Activated gamma-delta T cell (primary cell): ENCODE results near the gene ZNF827.

Source experiments
- DNase-seq: peaks from one replicate; lab custom pipeline; 2025; lab: John Stamatoyannopoulos, UW

ZNF827 gene

DNA sequence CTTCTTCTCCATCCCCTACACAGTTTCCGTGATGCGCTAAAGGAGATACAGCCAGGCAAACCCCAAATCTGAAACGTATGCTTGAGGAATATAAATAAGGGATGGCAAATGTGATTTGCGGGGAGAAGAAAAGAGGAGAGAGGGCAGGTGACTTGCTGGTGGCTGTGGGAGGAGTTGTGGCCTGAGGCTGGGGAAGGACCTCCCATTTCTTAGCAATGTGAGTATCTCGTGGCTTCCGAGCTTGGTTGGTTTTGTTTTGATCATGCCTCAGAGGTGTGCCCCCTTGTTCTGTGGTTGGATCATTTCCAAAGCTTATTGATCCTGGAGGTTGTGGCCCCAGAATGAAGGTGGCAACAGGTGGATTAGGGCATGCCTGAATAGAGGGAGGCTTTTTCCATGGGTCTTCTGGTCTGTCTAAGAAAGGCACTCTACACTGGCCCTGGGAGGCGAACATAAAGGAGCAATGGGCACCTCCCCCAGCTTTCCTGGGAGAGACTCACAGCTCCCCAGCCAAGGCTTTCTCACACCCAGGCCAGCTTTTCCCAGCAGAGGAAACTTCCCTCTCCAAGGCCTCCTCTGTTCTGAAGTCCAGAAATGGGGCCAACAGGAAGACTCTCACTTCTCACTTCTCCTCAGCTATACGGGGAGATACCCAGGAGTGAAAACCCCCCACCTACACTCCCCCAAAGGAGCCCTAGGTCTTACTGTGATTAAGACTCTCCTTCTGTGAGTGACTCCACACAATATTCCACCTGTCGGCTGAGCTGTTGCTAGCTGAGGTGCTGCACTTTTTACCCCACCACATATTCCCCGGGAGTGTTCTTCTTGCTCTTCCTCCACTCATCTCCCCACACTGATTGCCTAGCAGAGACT lies 218.6 kb downstream of the ZNF827 start:
- no peak for DNase-seq

DNA sequence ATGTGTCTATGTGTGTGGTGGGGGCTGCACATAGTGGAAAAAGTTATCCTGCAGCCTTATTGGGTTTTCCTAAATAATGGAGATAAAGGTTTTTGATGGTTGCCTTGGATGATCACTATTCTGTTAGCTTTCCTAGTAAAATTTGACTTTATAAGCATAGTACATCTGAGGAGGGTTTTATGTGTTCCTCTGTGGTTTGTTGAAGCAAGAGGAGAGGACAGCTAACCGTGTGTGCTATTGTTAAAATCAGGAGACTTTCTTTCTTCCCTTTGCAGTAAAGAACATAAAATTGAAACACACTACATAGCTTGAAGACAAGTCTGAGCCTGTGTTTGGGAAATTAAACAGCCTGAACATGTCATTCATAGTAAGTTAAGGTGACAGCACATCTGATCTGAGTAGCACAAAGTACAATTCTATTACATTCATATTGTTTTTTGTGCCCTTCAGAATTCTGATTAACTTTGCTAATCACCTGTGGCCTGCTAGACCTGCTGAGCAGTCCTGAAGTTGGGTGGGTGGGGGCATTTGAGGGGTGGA lies 221.9 kb downstream of the ZNF827 start:
- DNase-seq: no peak

DNA sequence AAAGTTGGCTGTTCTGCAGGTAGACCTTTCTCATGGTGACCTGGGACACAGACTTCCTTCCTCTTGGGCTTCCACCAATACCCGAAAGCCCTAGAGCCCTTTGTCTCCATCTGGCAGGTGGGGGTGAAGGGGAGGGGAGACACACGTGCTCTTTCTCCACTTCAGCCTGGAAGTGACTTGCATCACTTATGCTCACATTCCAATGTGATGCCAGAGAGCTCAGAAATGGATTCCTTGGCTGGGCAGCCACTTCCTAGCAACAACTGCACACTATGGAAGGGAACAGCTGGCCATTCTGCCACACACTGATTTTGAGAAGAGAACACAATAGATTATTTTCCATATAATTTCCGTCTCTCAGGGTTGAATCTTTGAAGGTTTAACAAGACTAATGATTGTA lies 222.4 kb downstream of the ZNF827 start:
- DNase-seq: no peak

DNA sequence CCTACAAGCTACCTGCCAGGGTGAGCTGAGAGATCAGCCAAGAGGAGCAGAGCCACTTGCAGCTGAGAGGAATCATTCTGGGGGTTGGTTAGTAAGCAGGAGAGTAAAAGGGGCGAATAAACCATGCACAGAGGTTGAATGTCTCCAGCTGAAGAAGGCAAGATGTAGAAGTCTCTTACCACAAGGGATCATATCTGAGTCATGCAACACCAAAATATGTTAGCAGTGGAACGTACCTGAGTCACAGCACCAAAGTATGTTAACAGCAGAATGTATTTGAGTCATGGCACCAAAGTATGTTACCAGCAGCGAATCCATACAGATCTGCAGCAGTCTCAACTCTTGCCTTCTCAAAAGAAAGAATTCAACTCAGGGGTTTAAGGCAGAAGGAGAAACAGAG lies 228.8 kb downstream of the ZNF827 start:
- DNase-seq: no peak

DNA sequence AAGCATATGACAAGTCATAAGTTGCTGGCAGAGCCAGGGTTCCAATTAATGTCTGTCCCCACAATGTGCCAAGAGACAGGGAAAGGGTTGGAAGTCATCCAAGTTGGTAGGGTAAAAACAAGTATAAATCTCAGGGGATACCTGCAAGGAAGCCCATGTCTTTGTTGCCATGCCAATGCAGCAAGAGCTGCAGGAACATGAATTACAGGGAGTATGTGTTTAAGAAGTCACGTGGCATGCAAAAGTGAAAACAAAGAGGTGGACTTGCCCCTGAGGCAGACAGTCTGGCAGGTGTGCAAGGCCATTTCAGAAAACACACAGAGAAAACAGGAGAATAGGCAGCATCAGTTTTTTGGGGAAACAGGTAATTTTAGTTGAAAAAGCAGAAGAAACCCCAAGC lies 229.3 kb downstream of the ZNF827 start:
- DNase-seq: no peak
